ENCODE data around the gene HLA-E.
A peak's percentile ranks its signal among the peaks of the same experiment; 100 is the strongest.

Gene HLA-E

GRCh38 chr6:30489081-30490025, at the start of gene HLA-E:
Gene HLA-E, plus strand, starts transcription at chr6:30489509. Its CDS starts 23 bp downstream, at chr6:30489532.
- peaks cover 50% of the 10 kb centered on the region for H3K36me3 Mint-ChIP-seq (ENCODE audit: low read depth)
- peaks cover 52% of the 10 kb centered on the region for H3K4me1 Mint-ChIP-seq (ENCODE audit: low read depth)
- H3K4me3 Mint-ChIP-seq = peak within 1 kb of the TSS; percentile 97
- H3K9me3 Mint-ChIP-seq = no peaks in the 10 kb centered on the region
- DNase-seq = peak; percentile 87
- H3K27ac Mint-ChIP-seq = peak within 1 kb of the TSS; percentile 98
- H3K27me3 Mint-ChIP-seq = no peaks in the 10 kb centered on the region

GRCh38 chr6:30441171-30441570, 48.1 kb upstream of the HLA-E start:
- peaks cover 77% of the 10 kb centered on the region for H3K27me3 Mint-ChIP-seq
- H3K27ac Mint-ChIP-seq = no peak overlapping the region
- no peaks in the 10 kb centered on the region for H3K9me3 Mint-ChIP-seq
- H3K36me3 Mint-ChIP-seq (ENCODE audit: low read depth) = no peaks in the 10 kb centered on the region
- H3K4me3 Mint-ChIP-seq = no peak overlapping the region
- DNase-seq = no peak
- H3K4me1 Mint-ChIP-seq (ENCODE audit: low read depth) = peaks cover 12% of the 10 kb centered on the region

- H3K4me3 Mint-ChIP-seq = no peak overlapping the region
- peaks cover 12% of the 10 kb centered on the region for H3K4me1 Mint-ChIP-seq (ENCODE audit: low read depth)
- H3K27me3 Mint-ChIP-seq = peaks cover 90% of the 10 kb centered on the region
- no peaks in the 10 kb centered on the region for H3K9me3 Mint-ChIP-seq
- no peak overlapping the region for H3K27ac Mint-ChIP-seq
- DNase-seq = no peak
- H3K36me3 Mint-ChIP-seq (ENCODE audit: low read depth) = no peaks in the 10 kb centered on the region
Observed at GRCh38 chr6:30443657-30444450, 45.5 kb upstream of the HLA-E start.

DNA sequence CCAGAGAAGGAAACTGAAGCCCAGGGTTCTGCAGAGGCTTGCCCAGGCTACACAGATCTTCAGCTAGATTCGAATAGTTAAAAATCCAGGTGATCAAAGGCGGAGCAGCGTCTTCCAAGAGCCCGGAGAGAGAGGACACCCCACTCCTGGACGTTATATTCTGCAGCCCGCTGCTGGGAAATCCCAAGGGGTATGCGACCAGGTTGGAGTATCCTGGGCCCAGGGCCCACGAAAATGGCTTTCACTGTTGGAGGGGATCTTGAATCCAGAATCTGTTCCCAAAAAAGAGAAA, 44.9 kb upstream of the HLA-E start:
- Mint-ChIP-seq H3K4me3 (no peak overlapping the region), H3K9me3 (no peaks in the 10 kb centered on the region), H3K27me3 (peaks cover 90% of the 10 kb centered on the region), H3K36me3 (ENCODE audit: low read depth) (no peaks in the 10 kb centered on the region), H3K27ac (no peak overlapping the region), H3K4me1 (ENCODE audit: low read depth) (peaks cover 15% of the 10 kb centered on the region)
- DNase-seq = no peak

DNA sequence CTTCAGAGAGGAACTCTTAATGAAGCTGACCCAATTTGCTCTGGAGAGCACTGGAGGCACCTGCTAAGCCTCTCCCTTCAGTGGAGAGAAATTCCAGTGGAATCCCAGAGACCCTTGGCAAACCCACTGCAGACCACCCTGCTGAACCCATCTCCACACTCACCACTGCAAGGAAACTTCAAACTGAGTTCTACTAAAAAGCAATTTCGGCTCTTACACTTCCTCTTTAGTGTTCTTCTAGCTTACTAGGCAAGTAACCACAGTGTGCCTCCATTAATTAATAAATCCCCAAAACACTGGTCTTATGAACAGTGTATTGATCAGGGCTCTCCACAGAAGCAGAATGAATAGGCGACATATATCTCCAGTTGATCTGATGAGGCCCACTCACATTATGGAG, 43.0 kb upstream of the HLA-E start:
- Mint-ChIP-seq H3K4me3 (no peak overlapping the region), H3K27ac (no peak overlapping the region), H3K4me1 (ENCODE audit: low read depth) (peaks cover 28% of the 10 kb centered on the region), H3K9me3 (no peaks in the 10 kb centered on the region), H3K27me3 (peaks cover 92% of the 10 kb centered on the region), H3K36me3 (ENCODE audit: low read depth) (no peaks in the 10 kb centered on the region)
- no peak for DNase-seq

DNA sequence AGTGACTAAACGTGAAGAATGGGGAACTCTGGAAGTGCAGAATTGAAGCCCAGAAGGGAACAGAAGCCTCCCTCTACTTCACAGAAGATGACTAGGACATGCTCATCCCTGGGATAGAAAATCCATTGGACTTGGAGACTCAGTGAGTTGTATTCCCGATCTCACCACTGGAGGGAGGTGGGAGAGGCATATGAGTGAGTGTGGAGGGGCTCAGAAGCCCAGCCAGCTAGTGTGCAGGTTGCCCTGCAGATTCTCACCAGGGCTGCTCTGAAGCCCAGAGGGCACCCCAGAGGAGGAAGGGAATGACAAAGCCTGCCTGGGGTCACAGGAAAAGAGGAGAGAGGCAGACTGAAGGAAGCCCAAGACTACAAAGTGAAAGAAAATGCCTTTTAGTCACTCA, 42.1 kb upstream of the HLA-E start:
- Mint-ChIP-seq H3K27ac (no peak overlapping the region), H3K4me1 (ENCODE audit: low read depth) (peaks cover 37% of the 10 kb centered on the region), H3K27me3 (peaks cover 94% of the 10 kb centered on the region), H3K9me3 (no peaks in the 10 kb centered on the region), H3K36me3 (ENCODE audit: low read depth) (no peaks in the 10 kb centered on the region), H3K4me3 (no peak overlapping the region)
- DNase-seq = no peak

DNA sequence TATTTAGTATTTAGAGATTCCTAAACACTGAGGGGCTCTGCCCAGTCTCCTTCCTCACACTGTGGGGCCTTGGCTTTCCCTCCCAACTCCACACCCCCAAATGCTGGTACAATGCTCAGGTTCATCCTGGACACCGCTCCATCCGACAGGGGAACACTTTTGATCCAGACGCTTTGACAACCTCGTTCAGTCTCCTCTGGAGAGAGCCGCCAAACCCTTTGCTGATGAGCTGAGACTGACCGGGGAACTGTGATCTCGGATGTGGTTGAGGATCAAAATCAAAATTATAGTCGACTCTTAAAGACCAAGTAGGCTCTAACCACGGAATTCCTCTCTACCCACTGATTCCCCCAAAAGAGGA, 38.8 kb upstream of the HLA-E start:
- peaks cover 95% of the 10 kb centered on the region for H3K27me3 Mint-ChIP-seq
- H3K27ac Mint-ChIP-seq = no peak overlapping the region

DNA sequence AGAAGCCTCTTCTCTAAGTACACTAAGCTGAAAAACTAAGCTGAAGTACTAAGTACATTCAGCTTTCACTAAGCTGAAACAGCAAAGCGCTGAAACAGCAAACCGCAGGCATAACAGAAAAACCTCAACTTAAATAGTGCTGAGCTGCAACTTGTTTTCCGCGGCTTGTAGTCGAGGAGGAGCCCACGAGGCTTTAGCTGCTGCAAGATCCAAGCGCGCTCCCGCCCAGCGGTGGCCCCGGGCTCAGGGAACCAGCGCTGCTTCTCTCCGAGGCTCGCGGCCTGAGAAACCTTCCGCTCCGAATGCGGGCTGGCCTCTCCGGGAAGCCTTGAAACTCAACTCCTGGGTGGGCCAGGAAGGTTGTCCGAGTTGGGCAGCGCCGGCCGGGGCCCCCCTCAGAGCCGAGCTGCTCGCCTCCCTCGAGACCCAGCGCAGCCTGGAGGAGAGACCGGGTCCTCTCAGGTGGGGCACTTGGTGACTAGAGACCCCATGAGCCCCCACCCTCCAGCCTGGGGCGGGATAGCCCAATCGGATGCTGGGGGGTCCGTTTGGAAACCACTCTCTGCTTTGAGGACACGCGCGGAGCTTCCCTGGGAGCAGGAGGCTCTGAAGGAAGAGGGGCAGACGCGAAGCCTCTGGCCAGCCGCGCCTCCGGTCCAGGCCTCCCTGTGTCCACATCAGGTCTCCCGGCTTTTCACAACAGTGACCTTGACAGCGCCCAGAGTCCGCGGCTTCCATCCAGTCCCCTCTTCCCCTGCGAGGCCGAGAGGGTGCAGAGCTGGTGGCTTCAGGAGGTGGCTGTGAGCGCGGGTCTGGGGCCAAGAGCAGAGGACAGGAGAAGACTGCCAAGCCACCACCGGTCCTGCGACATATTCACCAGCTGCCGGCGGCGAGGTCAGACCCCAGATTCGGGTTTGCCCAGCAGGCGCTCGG, 38.1 kb upstream of the HLA-E start:
- peaks cover 41% of the 10 kb centered on the region for H3K4me1 Mint-ChIP-seq (ENCODE audit: low read depth)
- H3K27ac Mint-ChIP-seq = no peak overlapping the region
- H3K4me3 Mint-ChIP-seq = peak overlapping the region; percentile 44
- no peaks in the 10 kb centered on the region for H3K36me3 Mint-ChIP-seq (ENCODE audit: low read depth)
- DNase-seq = peak; percentile 65
- no peaks in the 10 kb centered on the region for H3K9me3 Mint-ChIP-seq
- peaks cover 95% of the 10 kb centered on the region for H3K27me3 Mint-ChIP-seq

More for the DNA sequence above, 38.8 kb upstream of the HLA-E start:
- H3K4me3 Mint-ChIP-seq = peak overlapping the region; percentile 44
- no peaks in the 10 kb centered on the region for H3K9me3 Mint-ChIP-seq
- DNase-seq = no peak
- no peaks in the 10 kb centered on the region for H3K36me3 Mint-ChIP-seq (ENCODE audit: low read depth)
- H3K4me1 Mint-ChIP-seq (ENCODE audit: low read depth) = peaks cover 41% of the 10 kb centered on the region

- H3K27me3 Mint-ChIP-seq = peaks cover 94% of the 10 kb centered on the region
- no peaks in the 10 kb centered on the region for H3K36me3 Mint-ChIP-seq (ENCODE audit: low read depth)
- no peaks in the 10 kb centered on the region for H3K9me3 Mint-ChIP-seq
- peaks cover 41% of the 10 kb centered on the region for H3K4me1 Mint-ChIP-seq (ENCODE audit: low read depth)
- no peak for DNase-seq
- H3K27ac Mint-ChIP-seq = no peak overlapping the region
- H3K4me3 Mint-ChIP-seq = no peak overlapping the region
Observed at GRCh38 chr6:30452736-30453507, 36.4 kb upstream of the HLA-E start.

- Mint-ChIP-seq H3K4me3 (no peak overlapping the region), H3K27me3 (peaks cover 94% of the 10 kb centered on the region), H3K27ac (no peak overlapping the region), H3K9me3 (no peaks in the 10 kb centered on the region), H3K4me1 (ENCODE audit: low read depth) (peaks cover 41% of the 10 kb centered on the region), H3K36me3 (ENCODE audit: low read depth) (no peaks in the 10 kb centered on the region)
- peak; percentile 91 for DNase-seq
Observed at GRCh38 chr6:30453508-30454116, 35.7 kb upstream of the HLA-E start.

- peaks cover 97% of the 10 kb centered on the region for H3K27me3 Mint-ChIP-seq
- DNase-seq = no peak
- peaks cover 11% of the 10 kb centered on the region for H3K4me1 Mint-ChIP-seq (ENCODE audit: low read depth)
- no peak overlapping the region for H3K4me3 Mint-ChIP-seq
- H3K36me3 Mint-ChIP-seq (ENCODE audit: low read depth) = no peaks in the 10 kb centered on the region
- H3K27ac Mint-ChIP-seq = no peak overlapping the region
- H3K9me3 Mint-ChIP-seq = peaks cover 10% of the 10 kb centered on the region
Observed at GRCh38 chr6:30459145-30459544, 30.2 kb upstream of the HLA-E start.

DNA sequence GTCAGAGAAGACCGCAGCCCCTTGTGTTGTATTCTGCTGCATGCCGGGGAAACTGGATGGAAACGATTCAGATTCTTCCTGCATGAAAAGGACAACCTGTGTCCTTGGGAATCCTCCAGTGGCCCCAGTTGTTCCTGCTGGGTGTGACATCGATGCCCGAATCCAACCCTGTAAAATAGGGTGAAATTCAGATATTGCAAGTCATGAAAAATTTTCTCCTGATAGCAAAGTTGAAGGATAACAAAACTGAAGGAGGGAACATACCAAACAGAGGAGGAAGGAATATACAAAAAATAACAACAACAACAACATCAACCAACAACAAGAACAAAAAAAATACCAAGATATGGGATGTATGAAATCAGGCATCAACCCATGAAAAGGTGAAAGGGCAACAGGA, 28.3 kb upstream of the HLA-E start:
- H3K4me3 Mint-ChIP-seq = no peak overlapping the region
- H3K27me3 Mint-ChIP-seq = peaks cover 97% of the 10 kb centered on the region
- H3K4me1 Mint-ChIP-seq (ENCODE audit: low read depth) = peaks cover 26% of the 10 kb centered on the region
- peaks cover 10% of the 10 kb centered on the region for H3K9me3 Mint-ChIP-seq
- H3K27ac Mint-ChIP-seq = no peak overlapping the region
- DNase-seq = no peak
- no peaks in the 10 kb centered on the region for H3K36me3 Mint-ChIP-seq (ENCODE audit: low read depth)

DNA sequence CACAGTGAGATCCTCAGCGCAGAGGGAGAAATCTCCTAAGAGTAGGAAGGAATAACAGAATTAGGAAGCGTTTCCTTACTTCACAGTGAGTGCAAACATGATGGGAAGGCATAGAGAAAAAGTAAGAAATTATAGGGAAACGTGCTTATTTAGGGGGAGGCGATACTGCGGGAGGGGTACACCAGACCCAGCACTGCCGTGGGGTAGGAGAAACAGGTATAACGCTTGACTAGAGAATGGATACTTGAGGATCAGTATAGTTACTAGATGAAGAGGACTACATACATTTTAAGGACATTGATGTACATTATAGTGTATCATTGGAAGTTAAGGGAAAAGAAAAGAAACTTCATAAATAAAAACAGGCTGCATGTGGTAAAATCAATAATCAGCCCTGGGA, 26.8 kb upstream of the HLA-E start:
- Mint-ChIP-seq H3K36me3 (ENCODE audit: low read depth) (no peaks in the 10 kb centered on the region), H3K4me1 (ENCODE audit: low read depth) (peaks cover 34% of the 10 kb centered on the region), H3K27ac (no peak overlapping the region), H3K27me3 (peaks cover 98% of the 10 kb centered on the region), H3K9me3 (peaks cover 10% of the 10 kb centered on the region), H3K4me3 (no peak overlapping the region)
- no peak for DNase-seq

Data from activated T-cell treated with anti-CD3 and anti-CD28 coated beads, Interleukin-2, amount 50 U/mL, for 24 hours (primary cell).